ENCODE measurements around the gene SLC9A2.
A peak's percentile ranks its signal among the peaks of the same experiment; 100 is the strongest.

SLC9A2 gene

GRCh38 chr2:102615620-102616436 is 3.5 kb upstream of the SLC9A2 start:
- peak; percentile 91 for TF ChIP-seq CTCF (IDR thresholded peaks at IDR 0.05; ENCODE audit: control extremely low read depth, extremely low read depth, low read depth, missing control alignments)
- peak; percentile 63 for DNase-seq (ENCODE audit: extremely low spot score)
- CTCF ChIA-PET: interaction anchor here (0.6 to 5.4 kb wide), 50 partner anchors 8 to 860 kb away, joined by 3 to 63 read pairs (median 4); partner anchors contain the start of genes SLC9A4 and TMEM182
- POLR2A ChIA-PET: no interaction called here

GRCh38 chr2:102618452-102619413 is 620 bp upstream of the SLC9A2 start:
- peak; percentile 24 for DNase-seq (ENCODE audit: extremely low spot score)
- CTCF ChIA-PET: no interaction called here
- POLR2A ChIA-PET: no interaction called here
- no peak for TF ChIP-seq CTCF (IDR thresholded peaks at IDR 0.05; ENCODE audit: control extremely low read depth, extremely low read depth, low read depth, missing control alignments)

- POLR2A ChIA-PET: interaction anchor here (0.6 kb wide), 1 partner anchor 1956 kb away, joined by 4 read pairs; no protein-coding TSS in a partner anchor
- CTCF ChIA-PET: interaction anchor here (0.8 kb wide), 1 partner anchor 147 kb away, joined by 3 read pairs; the partner anchor contains the start of gene SLC9A4
- no peak for TF ChIP-seq CTCF (IDR thresholded peaks at IDR 0.05; ENCODE audit: control extremely low read depth, extremely low read depth, low read depth, missing control alignments)
- no peak for DNase-seq (ENCODE audit: extremely low spot score)
Observed at GRCh38 chr2:102620332-102620731, 979 bp downstream of the SLC9A2 start.

GRCh38 chr2:102621630-102622029 is 2.3 kb downstream of the SLC9A2 start:
- no peak for TF ChIP-seq CTCF (IDR thresholded peaks at IDR 0.05; ENCODE audit: control extremely low read depth, extremely low read depth, low read depth, missing control alignments)
- DNase-seq (ENCODE audit: extremely low spot score): no peak
- CTCF ChIA-PET: no interaction called here
- POLR2A ChIA-PET: no interaction called here

- ChIA-PET POLR2A (no interaction called here), CTCF (no interaction called here)
- no peak for DNase-seq (ENCODE audit: extremely low spot score)
- no peak for TF ChIP-seq CTCF (IDR thresholded peaks at IDR 0.05; ENCODE audit: control extremely low read depth, extremely low read depth, low read depth, missing control alignments)
Observed at GRCh38 chr2:102622646-102623045, 3.3 kb downstream of the SLC9A2 start.

GRCh38 chr2:102630458-102630857 is 11.1 kb downstream of the SLC9A2 start:
- no peak for DNase-seq (ENCODE audit: extremely low spot score)
- TF ChIP-seq CTCF (IDR thresholded peaks at IDR 0.05; ENCODE audit: control extremely low read depth, extremely low read depth, low read depth, missing control alignments): no peak
- ChIA-PET POLR2A (no interaction called here), CTCF (interaction anchor here (1.6 to 2.2 kb wide), 2 partner anchors 14 to 36 kb away, joined by 3 to 8 read pairs; no protein-coding TSS in a partner anchor)

All from GM10248 (cell line).